Liver (tissue), 9 donors: ENCODE results near the gene FAXC. TPM values are rescaled to one million over a fixed set of nuclear protein-coding genes. Genes with fewer than 3 reads are reported as not detected.

Experiments used
- DNase-seq: peaks from one replicate; pipeline ENCODE4 v3.0.0-alpha.2; 2017; ENCODE audit warnings: low spot score
- H3K27ac ChIP-seq, 2 donors: one replicate each; pipeline ENCODE4 v1.7.0; 2013; ENCODE audit warnings: inconsistent platforms in 2 of 2, low read length in 2 of 2, control low read depth in 1 of 2, low read depth in 1 of 2, mild to moderate bottlenecking in 1 of 2
- H3K27me3 ChIP-seq, 4 donors: one replicate each; pipeline versions ENCODE4 v1.6.1 to v1.7.0; 2013; ENCODE audit warnings: low read length in 3 of 4, inconsistent platforms in 1 of 4, mild to moderate bottlenecking in 1 of 4, moderate library complexity in 1 of 4; ENCODE audit not compliant: control insufficient read depth in 4 of 4, insufficient read depth in 4 of 4
- H3K36me3 ChIP-seq, 4 donors: one replicate each; pipeline versions ENCODE4 v1.6.1 to v1.7.0; 2013; ENCODE audit warnings: low read length in 3 of 4, mild to moderate bottlenecking in 3 of 4, low read depth in 1 of 4, moderate library complexity in 1 of 4; ENCODE audit not compliant: control insufficient read depth in 4 of 4, insufficient read depth in 3 of 4
- H3K4me1 ChIP-seq, 4 donors: one replicate each; pipeline versions ENCODE4 v1.6.1 to v1.7.0; 2013; ENCODE audit warnings: low read length in 3 of 4, mild to moderate bottlenecking in 3 of 4, moderate library complexity in 1 of 4; ENCODE audit not compliant: control insufficient read depth in 4 of 4, insufficient read depth in 4 of 4
- H3K4me3 ChIP-seq, 3 donors: one replicate each; pipeline versions ENCODE4 v1.6.1 to v1.7.0; 2013; ENCODE audit warnings: low read length in 3 of 3, control low read depth in 1 of 3, low read depth in 1 of 3, mild to moderate bottlenecking in 1 of 3
- H3K9ac ChIP-seq, 2 donors: one replicate each; pipeline ENCODE4 v1.7.0; 2013; ENCODE audit warnings: low read length in 2 of 2, mild to moderate bottlenecking in 2 of 2, moderate library complexity in 2 of 2, control low read depth in 1 of 2, low read depth in 1 of 2
- H3K9me3 ChIP-seq, 4 donors: one replicate each; pipeline versions ENCODE4 v1.6.1 to v1.7.0; 2013; ENCODE audit warnings: low read length in 3 of 4; ENCODE audit not compliant: control insufficient read depth in 4 of 4
- ATF3 ChIP-seq: IDR thresholded peaks from 2 replicates; pipeline ENCODE4 v1.6.1; 2016; ENCODE audit warnings: antibody characterized with exemption
- CTCF ChIP-seq: fragments of 150-350 bp; IDR thresholded peaks from 2 replicates; pipeline ENCODE4 v1.5.1; 2017; ENCODE audit warnings: improper control_type of control experiment, low read depth, low read length; ENCODE audit not compliant: missing input control
- EGR1 ChIP-seq, 2 donors: IDR thresholded peaks; 2 replicates each; pipeline ENCODE4 v1.6.1; 2016 to 2018; ENCODE audit warnings: antibody characterized with exemption in 2 of 2, low read depth in 2 of 2
- FOXA1 ChIP-seq: IDR thresholded peaks from 2 replicates; pipeline ENCODE4 v1.6.1; 2016; ENCODE audit warnings: antibody characterized with exemption
- FOXA2 ChIP-seq: IDR thresholded peaks from 2 replicates; pipeline ENCODE4 v1.6.1; 2016; ENCODE audit warnings: antibody characterized with exemption
- GABPA ChIP-seq, 2 donors: IDR thresholded peaks in 1 of 2; conservative IDR thresholded peaks in 1 of 2; 2 replicates each; pipeline ENCODE4 v1.6.1; 2016; ENCODE audit warnings: antibody characterized with exemption in 2 of 2, mild to moderate bottlenecking in 1 of 2, moderate library complexity in 1 of 2
- HNF4A ChIP-seq, 2 donors: conservative IDR thresholded peaks; 2 replicates each; pipeline ENCODE4 v1.6.1; 2016; ENCODE audit warnings: antibody characterized with exemption in 2 of 2, mild to moderate bottlenecking in 2 of 2
- HNF4G ChIP-seq: IDR thresholded peaks from 2 replicates; pipeline ENCODE4 v1.6.1; 2016; ENCODE audit warnings: antibody characterized with exemption
- JUND ChIP-seq, 2 donors: IDR thresholded peaks; 2 replicates each; pipeline ENCODE4 v1.6.1; 2016; ENCODE audit warnings: antibody characterized with exemption in 2 of 2
- MAX ChIP-seq: IDR thresholded peaks from 2 replicates; pipeline ENCODE4 v1.6.1; 2016; ENCODE audit warnings: antibody characterized with exemption
- NR2F2 ChIP-seq: IDR thresholded peaks from 2 replicates; pipeline ENCODE4 v1.6.1; 2016; ENCODE audit warnings: antibody characterized with exemption
- RAD21 ChIP-seq, 2 donors: IDR thresholded peaks; 2 replicates each; pipeline ENCODE4 v1.6.1; 2016; ENCODE audit warnings: antibody characterized with exemption in 2 of 2, mild to moderate bottlenecking in 2 of 2
- RXRA ChIP-seq, 2 donors: IDR thresholded peaks; 2 replicates each; pipeline ENCODE4 v1.6.1; 2017 to 2018; ENCODE audit warnings: antibody characterized with exemption in 2 of 2, mild to moderate bottlenecking in 1 of 2
- SP1 ChIP-seq: IDR thresholded peaks from 2 replicates; pipeline ENCODE4 v1.6.1; 2018; ENCODE audit warnings: antibody characterized with exemption, mild to moderate bottlenecking
- TAF1 ChIP-seq: conservative IDR thresholded peaks from 2 replicates; pipeline ENCODE4 v1.6.1; 2016; ENCODE audit warnings: antibody characterized with exemption, mild to moderate bottlenecking
- YY1 ChIP-seq: IDR thresholded peaks from 2 replicates; pipeline ENCODE4 v1.6.1; 2016; ENCODE audit warnings: antibody characterized with exemption, mild to moderate bottlenecking
- ZBTB33 ChIP-seq: IDR thresholded peaks from 2 replicates; pipeline ENCODE4 v1.6.1; 2016; ENCODE audit warnings: antibody characterized with exemption
- WGBS: extraction: QIAGEN DNeasy Blood & Tissue Kit; methylation state at CpG from one replicate; pipeline ENCODE4 v1.1.7; 2013; 5-methylcytosine and 5-hydroxymethylcytosine counted together
- polyA plus RNA-seq, 2 donors: library from polyadenylated mRNA; stranded (reverse) in 1 of 2; unstranded in 1 of 2; fragments of 200-250 nt in 1 of 2; fragments of >200 nt in 1 of 2; fragmentation: Nextera tagmentation in 1 of 2; extraction: Ambion mirVana in 1 of 2; gene quantifications; one replicate each; pipeline versions ENCODE4 v1.2.1 to v1.2.3, GENCODE V29; 2013 to 2015
- total RNA-seq, 2 donors: library from RNA; depleted of rRNA; stranded (reverse); fragments of >200 nt; gene quantifications; one replicate each; pipeline ENCODE4 v1.2.3, GENCODE V29; 2014
- TF ChIP-seq, protein P1 (sequence below): IDR thresholded peaks from 2 replicates; pipeline ENCODE4 v1.6.1; 2016; ENCODE audit warnings: antibody characterized with exemption, mild to moderate bottlenecking
- donor health status: healthy.
- donor health status: healthy.
- donor health status: healthy.
- donor health status: healthy.
- donor health status: healthy.

FAXC gene
- total and polyA plus RNA-seq, 4 donors: under 0.01 to 0.14 TPM; not detected in 2

- no peak for DNase-seq
- H3K27me3 ChIP-seq: no peaks in the 10 kb centered on the region
- H3K9me3 ChIP-seq: no peaks in the 10 kb centered on the region
- 83% methylated on average over 4 of the region's 4 CpGs for WGBS
- H3K4me1 ChIP-seq: peaks cover 4 to 10% (median 5%) of the 10 kb centered on the region in 4 donors
- no peaks in the 10 kb centered on the region for H3K36me3 ChIP-seq
- no peak overlapping the region for H3K9ac ChIP-seq
- H3K27ac ChIP-seq: no peak overlapping the region
- TF ChIP-seq ATF3 (no peak), JUND (IDR thresholded peaks at IDR 0.05) (no peak), GABPA (IDR thresholded peaks at IDR 0.05 in 1 of 2, conservative IDR thresholded peaks at IDR 0.05 in 1 of 2) (no peak), FOXA2 (no peak), FOXA1 (no peak), RXRA (IDR thresholded peaks at IDR 0.05) (no peak), MAX (no peak), RAD21 (IDR thresholded peaks at IDR 0.05) (no peak), HNF4G (no peak), TAF1 (no peak), NR2F2 (no peak), YY1 (no peak), HNF4A (conservative IDR thresholded peaks at IDR 0.05) (no peak), CTCF (no peak), EGR1 (IDR thresholded peaks at IDR 0.05; ENCODE audit: low read depth in 2 of 2) (no peak), SP1 (no peak)
- TF ChIP-seq, protein P1, sequence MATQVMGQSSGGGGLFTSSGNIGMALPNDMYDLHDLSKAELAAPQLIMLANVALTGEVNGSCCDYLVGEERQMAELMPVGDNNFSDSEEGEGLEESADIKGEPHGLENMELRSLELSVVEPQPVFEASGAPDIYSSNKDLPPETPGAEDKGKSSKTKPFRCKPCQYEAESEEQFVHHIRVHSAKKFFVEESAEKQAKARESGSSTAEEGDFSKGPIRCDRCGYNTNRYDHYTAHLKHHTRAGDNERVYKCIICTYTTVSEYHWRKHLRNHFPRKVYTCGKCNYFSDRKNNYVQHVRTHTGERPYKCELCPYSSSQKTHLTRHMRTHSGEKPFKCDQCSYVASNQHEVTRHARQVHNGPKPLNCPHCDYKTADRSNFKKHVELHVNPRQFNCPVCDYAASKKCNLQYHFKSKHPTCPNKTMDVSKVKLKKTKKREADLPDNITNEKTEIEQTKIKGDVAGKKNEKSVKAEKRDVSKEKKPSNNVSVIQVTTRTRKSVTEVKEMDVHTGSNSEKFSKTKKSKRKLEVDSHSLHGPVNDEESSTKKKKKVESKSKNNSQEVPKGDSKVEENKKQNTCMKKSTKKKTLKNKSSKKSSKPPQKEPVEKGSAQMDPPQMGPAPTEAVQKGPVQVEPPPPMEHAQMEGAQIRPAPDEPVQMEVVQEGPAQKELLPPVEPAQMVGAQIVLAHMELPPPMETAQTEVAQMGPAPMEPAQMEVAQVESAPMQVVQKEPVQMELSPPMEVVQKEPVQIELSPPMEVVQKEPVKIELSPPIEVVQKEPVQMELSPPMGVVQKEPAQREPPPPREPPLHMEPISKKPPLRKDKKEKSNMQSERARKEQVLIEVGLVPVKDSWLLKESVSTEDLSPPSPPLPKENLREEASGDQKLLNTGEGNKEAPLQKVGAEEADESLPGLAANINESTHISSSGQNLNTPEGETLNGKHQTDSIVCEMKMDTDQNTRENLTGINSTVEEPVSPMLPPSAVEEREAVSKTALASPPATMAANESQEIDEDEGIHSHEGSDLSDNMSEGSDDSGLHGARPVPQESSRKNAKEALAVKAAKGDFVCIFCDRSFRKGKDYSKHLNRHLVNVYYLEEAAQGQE: no peak
- H3K4me3 ChIP-seq: no peak overlapping the region
Measured at GRCh38 chr6:99345164-99345563, 4.3 kb downstream of the FAXC start.

DNA sequence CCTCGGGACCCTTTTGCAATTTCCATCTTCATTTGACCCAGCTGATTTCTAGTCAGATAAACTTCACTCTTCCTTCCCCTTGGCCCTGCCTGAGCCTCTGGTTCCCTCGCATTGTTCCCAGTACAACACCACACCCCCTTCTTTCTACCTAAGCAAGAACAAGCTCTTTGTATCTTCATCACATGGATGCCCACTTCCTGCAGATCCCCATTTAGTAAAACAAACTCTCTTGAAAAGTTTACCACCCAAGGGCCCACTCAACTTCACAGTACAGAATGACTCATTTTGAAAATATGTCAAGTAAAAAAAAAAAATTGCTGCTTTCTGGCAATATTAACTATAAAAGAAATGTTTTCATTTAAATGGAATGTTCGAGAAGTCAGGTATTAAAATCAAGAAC is 5.2 kb downstream of the FAXC start:
- peaks cover 0 to 5% (median 2%) of the 10 kb centered on the region in 4 donors for H3K4me1 ChIP-seq
- no peak overlapping the region for H3K27ac ChIP-seq
- no peak overlapping the region for H3K9ac ChIP-seq
- no peaks in the 10 kb centered on the region for H3K36me3 ChIP-seq
- TF ChIP-seq ZBTB33 (no peak), TAF1 (no peak), CTCF (no peak), NR2F2 (no peak), FOXA2 (no peak), HNF4A (conservative IDR thresholded peaks at IDR 0.05) (no peak)
- TF ChIP-seq, protein P1: no peak
- H3K9me3 ChIP-seq: no peaks in the 10 kb centered on the region
- no peak overlapping the region for H3K4me3 ChIP-seq
- no peak for DNase-seq
- H3K27me3 ChIP-seq: no peaks in the 10 kb centered on the region
- 57% methylated on average over 3 of the region's 3 CpGs for WGBS
